DOHH2 (cell line): Measurements from ENCODE around the gene ZNF444.

Experiments used
- EZH2phosphoT487 ChIP-seq: fragments of 200-600 bp; sonication (generic); IDR thresholded peaks from 2 replicates; pipeline ENCODE4 v1.6.1; 2017; ENCODE audit warnings: borderline replicate concordance, mild to moderate bottlenecking, antibody characterized with exemption, low read length, moderate library complexity, mixed read lengths
- TF ChIP-seq, protein P1 (sequence below): fragments of 200-600 bp; sonication (generic); IDR thresholded peaks from one replicate; pipeline ENCODE4 v1.5.1; 2014; ENCODE audit warnings: antibody characterized with exemption, mild to moderate bottlenecking, low read depth, low read length; ENCODE audit not compliant: poor library complexity, severe bottlenecking

DNA sequence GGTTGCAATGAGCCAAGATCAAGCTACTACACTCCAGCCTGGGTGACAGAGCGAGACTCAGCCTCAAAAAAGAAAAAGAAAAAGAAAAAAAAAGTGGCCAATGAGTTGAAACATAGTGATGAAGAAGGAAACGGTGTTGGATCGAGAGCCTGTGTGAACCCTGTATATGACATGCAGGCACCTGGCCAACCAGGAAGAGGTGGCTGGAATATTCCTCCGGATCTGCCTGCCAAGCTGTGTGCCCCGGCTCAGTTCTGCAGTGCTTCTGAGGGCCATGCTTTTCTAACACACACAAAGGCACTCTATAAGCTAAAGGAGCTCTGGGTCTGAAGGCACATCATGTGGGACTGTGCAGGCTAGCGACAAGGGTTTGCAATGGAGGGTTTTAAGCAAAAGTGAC lies 3.7 kb upstream of the ZNF444 start:
- TF ChIP-seq, protein P1, sequence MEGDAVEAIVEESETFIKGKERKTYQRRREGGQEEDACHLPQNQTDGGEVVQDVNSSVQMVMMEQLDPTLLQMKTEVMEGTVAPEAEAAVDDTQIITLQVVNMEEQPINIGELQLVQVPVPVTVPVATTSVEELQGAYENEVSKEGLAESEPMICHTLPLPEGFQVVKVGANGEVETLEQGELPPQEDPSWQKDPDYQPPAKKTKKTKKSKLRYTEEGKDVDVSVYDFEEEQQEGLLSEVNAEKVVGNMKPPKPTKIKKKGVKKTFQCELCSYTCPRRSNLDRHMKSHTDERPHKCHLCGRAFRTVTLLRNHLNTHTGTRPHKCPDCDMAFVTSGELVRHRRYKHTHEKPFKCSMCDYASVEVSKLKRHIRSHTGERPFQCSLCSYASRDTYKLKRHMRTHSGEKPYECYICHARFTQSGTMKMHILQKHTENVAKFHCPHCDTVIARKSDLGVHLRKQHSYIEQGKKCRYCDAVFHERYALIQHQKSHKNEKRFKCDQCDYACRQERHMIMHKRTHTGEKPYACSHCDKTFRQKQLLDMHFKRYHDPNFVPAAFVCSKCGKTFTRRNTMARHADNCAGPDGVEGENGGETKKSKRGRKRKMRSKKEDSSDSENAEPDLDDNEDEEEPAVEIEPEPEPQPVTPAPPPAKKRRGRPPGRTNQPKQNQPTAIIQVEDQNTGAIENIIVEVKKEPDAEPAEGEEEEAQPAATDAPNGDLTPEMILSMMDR, result no peak
- TF ChIP-seq EZH2phosphoT487, result no peak
